Stomach (tissue), 4 donors: ENCODE results near the gene ABCA1.

Experiments
- CTCF ChIP-seq, 7 experiments: fragments of 450-650 bp in 4 of 7; fragments of 200-600 bp in 3 of 7; sonication (generic) in 3 of 7; IDR thresholded peaks; one replicate each; pipeline ENCODE4 v1.5.1; 2016 to 2019; ENCODE audit warnings: antibody characterized with exemption in 7 of 7, control low read depth in 2 of 7, mild to moderate bottlenecking in 1 of 7
- EP300 ChIP-seq: sonication (generic); formaldehyde crosslinking; IDR thresholded peaks from one replicate; pipeline ENCODE4 v1.6.1; 2017; ENCODE audit warnings: antibody characterized with exemption
- POLR2A ChIP-seq, 4 donors: fragments of 450-650 bp; IDR thresholded peaks; one replicate each; pipeline ENCODE4 v1.6.1; 2016; ENCODE audit warnings: antibody characterized with exemption in 4 of 4, control low read depth in 2 of 4, mild to moderate bottlenecking in 1 of 4, moderate library complexity in 1 of 4
- POLR2AphosphoS5 ChIP-seq, 3 donors: sonication (generic); formaldehyde crosslinking; IDR thresholded peaks; one replicate each; pipeline ENCODE4 v1.6.1; 2016; ENCODE audit warnings: antibody characterized with exemption in 3 of 3

GRCh38 chr9:104912606-104913005 is 15.3 kb downstream of the ABCA1 start:
- TF ChIP-seq CTCF (IDR thresholded peaks at IDR 0.05) (no peak), POLR2AphosphoS5 (IDR thresholded peaks at IDR 0.05) (no peak), EP300 (no peak), POLR2A (IDR thresholded peaks at IDR 0.05) (no peak)
